A549 (cell line): ENCODE data around the gene SEMA6B. TPM values are rescaled to one million over a fixed set of nuclear protein-coding genes. Genes with fewer than 3 reads are reported as not detected.

Source experiments
- ATAC-seq, 2 experiments: fragments of 200-7000 bp in 1 of 2; fragments of >200 bp in 1 of 2; cut with Nextera tagmentation in 1 of 2; cut with Tn5 transposase in 1 of 2; 3 replicates each; pipeline versions ENCODE4 v1.8.0 to v1.9.1; 2018 to 2020; ENCODE audit warnings: mild to moderate bottlenecking in 1 of 2, moderate library complexity in 1 of 2
- CTCF ChIA-PET: fragments of 300-600 bp; sonication (Branson Sonifier 250); formaldehyde crosslinking; extraction: SDS; loops from one replicate; lab custom pipeline; 2021; ENCODE audit warnings: antibody characterized with exemption, inconsistent platforms; lab: Yijun Ruan, JAX
- POLR2A ChIA-PET: fragments of 350-600 bp; formaldehyde crosslinking; extraction: SDS; loops from one replicate; lab custom pipeline; 2021; ENCODE audit warnings: antibody characterized with exemption, inconsistent platforms; lab: Yijun Ruan, JAX
- DNase-seq, 2 experiments: peaks; one replicate each; pipeline versions ENCODE4 v3.0.0 to v3.0.0-alpha.2; 2011 to 2016; ENCODE audit warnings: low read depth in 1 of 2, low spot score in 1 of 2
- FAIRE-seq: peaks from 2 replicates; lab custom pipeline; 2011; peaks lifted over from hg19 to GRCh38; lab: Jason Lieb, UNC
- H3K27ac ChIP-seq, 2 experiments: fragments of >200 bp; sonication (Bioruptor Twin); formaldehyde crosslinking; 3 replicates each; pipeline ENCODE4 v1.5.1; 2016 to 2017
- H3K4me1 ChIP-seq: fragments of >200 bp; sonication (Bioruptor Twin); formaldehyde crosslinking; 3 replicates; pipeline ENCODE4 v1.6.1; 2016
- H3K4me2 ChIP-seq: fragments of >200 bp; sonication (Bioruptor Twin); formaldehyde crosslinking; 3 replicates; pipeline ENCODE4 v1.6.1; 2016
- H3K4me3 ChIP-seq: fragments of >200 bp; sonication (Bioruptor Twin); formaldehyde crosslinking; 3 replicates; pipeline ENCODE4 v1.5.1; 2016
- H3K9me3 ChIP-seq: fragments of >200 bp; sonication (Bioruptor Twin); formaldehyde crosslinking; 3 replicates; pipeline ENCODE4 v1.6.1; 2016
- CBX8 ChIP-seq: fragments of 200-600 bp; sonication (generic); IDR thresholded peaks from 2 replicates; pipeline ENCODE4 v1.6.1; 2016
- CHD4 ChIP-seq: fragments of 200-600 bp; sonication (generic); IDR thresholded peaks from 2 replicates; pipeline ENCODE4 v1.6.1; 2016; ENCODE audit warnings: antibody characterized with exemption, mild to moderate bottlenecking, borderline replicate concordance
- EHMT2 ChIP-seq: fragments of 200-600 bp; sonication (generic); IDR thresholded peaks from 2 replicates; pipeline ENCODE4 v1.6.1; 2016; ENCODE audit warnings: antibody characterized with exemption, low read depth, mild to moderate bottlenecking, moderate library complexity
- FOSB ChIP-seq: fragments of 250-450 bp; sonication (Bioruptor Pico); IDR thresholded peaks from 2 replicates; pipeline ENCODE4 v1.5.0; 2020; ENCODE audit warnings: mild to moderate bottlenecking, moderate library complexity
- HEYL ChIP-seq: fragments of 250-450 bp; sonication (Bioruptor Pico); IDR thresholded peaks from 2 replicates; pipeline ENCODE4 v1.8.0; 2021; ENCODE audit warnings: mild to moderate bottlenecking, moderate library complexity
- HOXA7 ChIP-seq: fragments of 250-450 bp; sonication (Bioruptor Pico); IDR thresholded peaks from 2 replicates; pipeline ENCODE4 v1.5.0; 2020; ENCODE audit warnings: mild to moderate bottlenecking, moderate library complexity
- JUNB ChIP-seq: fragments of >200 bp; sonication (Bioruptor Twin); formaldehyde crosslinking; IDR thresholded peaks from 2 replicates; pipeline ENCODE4 v1.6.1; 2016
- KDM1A ChIP-seq: fragments of 200-600 bp; sonication (generic); IDR thresholded peaks from 2 replicates; pipeline ENCODE4 v1.6.1; 2016; ENCODE audit warnings: low read depth, mild to moderate bottlenecking
- KDM5A ChIP-seq: fragments of 200-600 bp; sonication (generic); IDR thresholded peaks from 2 replicates; pipeline ENCODE4 v1.6.1; 2016; ENCODE audit warnings: antibody characterized with exemption, mild to moderate bottlenecking
- NFE2L2 ChIP-seq: fragments of 150-350 bp; conservative IDR thresholded peaks from 2 replicates; pipeline ENCODE4 v1.6.1; 2014; ENCODE audit warnings: low read length
- NPAS2 ChIP-seq: fragments of 250-450 bp; sonication (Bioruptor Pico); IDR thresholded peaks from 2 replicates; pipeline ENCODE4 v1.8.0; 2022; ENCODE audit warnings: mild to moderate bottlenecking, moderate library complexity, borderline replicate concordance
- POLR2AphosphoS2 ChIP-seq: conservative IDR thresholded peaks from 2 replicates; pipeline ENCODE4 v1.6.1; 2012; ENCODE audit warnings: low read length, improper control_type of control experiment, inconsistent platforms
- SMC3 ChIP-seq: fragments of >200 bp; sonication (Bioruptor Twin); formaldehyde crosslinking; IDR thresholded peaks from 3 replicates; pipeline ENCODE4 v1.6.1; 2018; ENCODE audit warnings: inconsistent platforms
- TP53 ChIP-seq: fragments of 250-450 bp; sonication (Bioruptor Pico); IDR thresholded peaks from 2 replicates; pipeline ENCODE4 v1.5.0; 2021; ENCODE audit warnings: mild to moderate bottlenecking, moderate library complexity
- ZFP36 ChIP-seq: fragments of 450-650 bp; IDR thresholded peaks from 2 replicates; pipeline ENCODE4 v1.6.1; 2014; ENCODE audit warnings: borderline replicate concordance; ENCODE audit not compliant: partially characterized antibody
- WGBS: methylation state at CpG from one replicate; pipeline ENCODE4 v1.1.6; 2017; ENCODE audit errors: missing lambda C conversion rate; 5-methylcytosine and 5-hydroxymethylcytosine counted together
- polyA plus RNA-seq, 4 experiments: library from polyadenylated mRNA; depleted of rRNA in 3 of 4; stranded (reverse); fragments of >200 nt; fragmentation: RNase III in 1 of 4; extraction: RNeasy Plus Mini Kit Qiagen cat#74134 plus additional on column Dnase treatment in 1 of 4; gene quantifications; 2 replicates in 3 of 4; 3 replicates in 1 of 4; pipeline ENCODE4 v1.2.3, GENCODE V29; 2011 to 2017
- TF ChIP-seq, protein P1 (sequence below): fragments of >200 bp; sonication (Bioruptor Twin); formaldehyde crosslinking; IDR thresholded peaks from 3 replicates; pipeline ENCODE4 v1.5.1; 2016
- TF ChIP-seq, protein P2 (sequence below): fragments of >200 bp; sonication (Bioruptor Twin); formaldehyde crosslinking; IDR thresholded peaks from 3 replicates; pipeline ENCODE4 v1.6.1; 2016
- TF ChIP-seq, protein P3 (sequence below): IDR thresholded peaks from 2 replicates; pipeline ENCODE4 v1.6.1; 2012
- TF ChIP-seq, protein P4 (sequence below): fragments of 200-600 bp; sonication (generic); IDR thresholded peaks from 2 replicates; pipeline ENCODE4 v1.6.1; 2016; ENCODE audit warnings: antibody characterized with exemption, mild to moderate bottlenecking, moderate library complexity
- TF ChIP-seq, protein P5 (sequence below): fragments of >200 bp; sonication (Bioruptor Twin); formaldehyde crosslinking; IDR thresholded peaks from 2 replicates; pipeline ENCODE4 v1.6.1; 2016

SEMA6B gene
- polyA plus RNA-seq, 2 of the 4 experiments (the other 2 are of a cell fraction) = 5.7 to 9.0 TPM

DNA sequence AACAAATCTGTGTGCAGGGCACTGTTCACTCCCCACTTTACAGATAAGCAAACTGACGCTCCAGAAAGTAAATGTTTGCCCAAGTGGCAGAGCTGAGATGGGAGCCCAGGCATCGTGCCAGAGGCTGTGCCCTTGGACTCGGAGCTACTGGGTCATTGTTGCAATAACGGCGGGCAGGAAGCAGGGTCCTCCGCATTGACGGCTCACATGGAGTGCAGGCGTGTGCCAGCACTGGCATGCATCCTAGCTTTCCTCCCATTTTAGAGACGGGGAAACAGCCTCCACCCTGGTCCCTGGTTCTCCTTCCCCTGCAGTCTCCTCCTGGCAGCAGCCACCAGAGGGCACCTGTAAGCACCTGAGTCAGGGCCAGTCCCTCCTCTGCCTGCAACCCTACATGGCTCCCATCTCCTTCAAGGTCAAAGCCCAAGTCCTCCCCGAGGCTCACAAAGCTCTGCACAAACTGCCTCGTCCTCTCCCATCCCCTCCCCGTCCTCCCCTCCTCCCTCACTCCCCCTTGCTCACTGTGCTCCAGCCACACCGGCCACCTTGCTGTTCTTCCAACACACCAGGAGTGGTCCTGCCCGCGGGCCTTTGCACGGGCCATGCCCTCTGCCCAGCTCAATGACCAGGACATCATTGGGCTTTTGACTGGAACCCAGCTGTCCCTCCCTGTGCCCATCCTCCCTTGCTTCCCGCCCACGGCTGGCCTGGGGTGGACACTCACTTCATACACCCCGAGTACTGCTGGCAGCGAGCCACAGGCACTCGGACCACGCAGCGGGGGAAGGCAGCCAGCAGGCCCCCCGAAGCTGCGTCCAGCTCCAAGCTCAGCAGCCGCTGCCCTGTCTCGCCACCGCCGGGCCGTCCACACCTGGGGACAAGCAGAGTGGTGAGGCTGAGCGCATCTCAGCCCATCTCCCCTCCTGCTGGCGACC is 11.9 kb downstream of the SEMA6B start:
- no peaks in the 10 kb centered on the region for H3K9me3 ChIP-seq
- peaks cover 4% of the 10 kb centered on the region; the same call in 1 of the 3 replicates for H3K4me1 ChIP-seq
- ATAC-seq (peak; percentile 67 to 85), DNase-seq (peak in 1 of 2 experiments; percentile 59), FAIRE-seq (no peak)
- no peak overlapping the region for H3K4me3 ChIP-seq
- no peak overlapping the region for H3K27ac ChIP-seq
- 50% methylated on average over 16 of the region's 32 CpGs for WGBS
- ChIA-PET POLR2A (no interaction called here), CTCF (interaction anchor here (0.8 to 4.1 kb wide), 15 partner anchors 9 to 89 kb away, joined by 3 to 15 read pairs (median 5); partner anchors contain the start of genes PLIN5 and SEMA6B)
- peak; percentile 91 for TF ChIP-seq ZFP36
- TF ChIP-seq SMC3 = no peak
- TF ChIP-seq, protein P1, sequence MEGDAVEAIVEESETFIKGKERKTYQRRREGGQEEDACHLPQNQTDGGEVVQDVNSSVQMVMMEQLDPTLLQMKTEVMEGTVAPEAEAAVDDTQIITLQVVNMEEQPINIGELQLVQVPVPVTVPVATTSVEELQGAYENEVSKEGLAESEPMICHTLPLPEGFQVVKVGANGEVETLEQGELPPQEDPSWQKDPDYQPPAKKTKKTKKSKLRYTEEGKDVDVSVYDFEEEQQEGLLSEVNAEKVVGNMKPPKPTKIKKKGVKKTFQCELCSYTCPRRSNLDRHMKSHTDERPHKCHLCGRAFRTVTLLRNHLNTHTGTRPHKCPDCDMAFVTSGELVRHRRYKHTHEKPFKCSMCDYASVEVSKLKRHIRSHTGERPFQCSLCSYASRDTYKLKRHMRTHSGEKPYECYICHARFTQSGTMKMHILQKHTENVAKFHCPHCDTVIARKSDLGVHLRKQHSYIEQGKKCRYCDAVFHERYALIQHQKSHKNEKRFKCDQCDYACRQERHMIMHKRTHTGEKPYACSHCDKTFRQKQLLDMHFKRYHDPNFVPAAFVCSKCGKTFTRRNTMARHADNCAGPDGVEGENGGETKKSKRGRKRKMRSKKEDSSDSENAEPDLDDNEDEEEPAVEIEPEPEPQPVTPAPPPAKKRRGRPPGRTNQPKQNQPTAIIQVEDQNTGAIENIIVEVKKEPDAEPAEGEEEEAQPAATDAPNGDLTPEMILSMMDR = peak; percentile 36
- no peak for TF ChIP-seq HEYL (CRISPR knock-in tag)
- TF ChIP-seq, protein P2, sequence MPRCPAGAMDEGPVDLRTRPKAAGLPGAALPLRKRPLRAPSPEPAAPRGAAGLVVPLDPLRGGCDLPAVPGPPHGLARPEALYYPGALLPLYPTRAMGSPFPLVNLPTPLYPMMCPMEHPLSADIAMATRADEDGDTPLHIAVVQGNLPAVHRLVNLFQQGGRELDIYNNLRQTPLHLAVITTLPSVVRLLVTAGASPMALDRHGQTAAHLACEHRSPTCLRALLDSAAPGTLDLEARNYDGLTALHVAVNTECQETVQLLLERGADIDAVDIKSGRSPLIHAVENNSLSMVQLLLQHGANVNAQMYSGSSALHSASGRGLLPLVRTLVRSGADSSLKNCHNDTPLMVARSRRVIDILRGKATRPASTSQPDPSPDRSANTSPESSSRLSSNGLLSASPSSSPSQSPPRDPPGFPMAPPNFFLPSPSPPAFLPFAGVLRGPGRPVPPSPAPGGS = no peak
- no peak overlapping the region for H3K4me2 ChIP-seq

DNA sequence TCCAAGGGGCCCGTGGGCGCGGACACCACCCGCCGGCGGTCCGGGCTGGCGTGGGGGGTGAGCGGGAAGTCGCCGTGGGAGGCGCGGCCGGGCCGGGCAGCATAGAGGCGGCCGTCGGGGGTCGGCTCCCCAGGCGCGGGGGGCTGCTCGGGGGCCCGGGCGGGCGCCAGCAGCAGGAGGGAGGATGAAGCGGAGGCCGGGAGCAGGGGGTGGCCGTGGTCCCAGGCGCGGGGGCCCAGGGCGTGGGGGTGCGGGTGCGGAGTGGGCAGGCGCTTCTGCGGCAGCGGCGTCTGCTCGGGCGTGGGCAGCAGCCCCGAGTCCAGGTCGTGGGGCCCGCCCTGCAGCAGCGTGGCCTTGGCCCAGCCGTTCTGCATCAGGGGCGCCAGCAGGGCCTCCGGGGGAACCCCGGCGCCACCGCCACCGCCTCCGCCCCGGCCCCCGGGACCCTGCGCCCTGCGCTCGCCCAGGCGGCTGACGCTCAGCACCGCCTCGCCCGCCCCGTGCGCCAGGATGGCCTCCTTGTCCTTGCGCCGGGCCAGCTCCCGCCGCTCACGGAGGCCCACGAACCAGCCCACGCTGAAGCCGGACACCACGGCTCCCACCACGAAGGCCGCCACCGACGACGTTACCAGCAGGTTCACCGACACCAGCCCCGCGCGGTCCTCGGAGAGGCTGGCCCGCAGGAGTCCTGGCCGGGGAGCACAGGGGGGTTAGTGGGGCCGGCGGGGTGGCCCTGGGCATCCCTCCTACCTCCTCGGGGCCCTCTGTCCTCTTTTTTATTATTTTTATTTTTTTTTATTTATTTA is 15.4 kb downstream of the SEMA6B start:
- Histone ChIP-seq H3K4me2 (no peak overlapping the region), H3K4me1 (peaks cover 4% of the 10 kb centered on the region; the same call in 1 of the 3 replicates), H3K27ac (no peak overlapping the region), H3K4me3 (no peak overlapping the region), H3K9me3 (no peaks in the 10 kb centered on the region)
- TF ChIP-seq, protein P3, sequence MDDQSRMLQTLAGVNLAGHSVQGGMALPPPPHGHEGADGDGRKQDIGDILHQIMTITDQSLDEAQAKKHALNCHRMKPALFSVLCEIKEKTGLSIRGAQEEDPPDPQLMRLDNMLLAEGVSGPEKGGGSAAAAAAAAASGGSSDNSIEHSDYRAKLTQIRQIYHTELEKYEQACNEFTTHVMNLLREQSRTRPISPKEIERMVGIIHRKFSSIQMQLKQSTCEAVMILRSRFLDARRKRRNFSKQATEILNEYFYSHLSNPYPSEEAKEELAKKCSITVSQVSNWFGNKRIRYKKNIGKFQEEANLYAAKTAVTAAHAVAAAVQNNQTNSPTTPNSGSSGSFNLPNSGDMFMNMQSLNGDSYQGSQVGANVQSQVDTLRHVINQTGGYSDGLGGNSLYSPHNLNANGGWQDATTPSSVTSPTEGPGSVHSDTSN = no peak
- TF ChIP-seq KDM1A (no peak), POLR2AphosphoS2 (no peak), CBX8 (no peak), NFE2L2 (no peak), NPAS2 (no peak), SMC3 (no peak), HOXA7 (CRISPR knock-in tag) (no peak), EHMT2 (no peak), CHD4 (no peak), TP53 (CRISPR knock-in tag) (no peak), FOSB (CRISPR knock-in tag) (no peak), KDM5A (no peak), JUNB (no peak)
- TF ChIP-seq, protein P2 = no peak
- TF ChIP-seq, protein P4, sequence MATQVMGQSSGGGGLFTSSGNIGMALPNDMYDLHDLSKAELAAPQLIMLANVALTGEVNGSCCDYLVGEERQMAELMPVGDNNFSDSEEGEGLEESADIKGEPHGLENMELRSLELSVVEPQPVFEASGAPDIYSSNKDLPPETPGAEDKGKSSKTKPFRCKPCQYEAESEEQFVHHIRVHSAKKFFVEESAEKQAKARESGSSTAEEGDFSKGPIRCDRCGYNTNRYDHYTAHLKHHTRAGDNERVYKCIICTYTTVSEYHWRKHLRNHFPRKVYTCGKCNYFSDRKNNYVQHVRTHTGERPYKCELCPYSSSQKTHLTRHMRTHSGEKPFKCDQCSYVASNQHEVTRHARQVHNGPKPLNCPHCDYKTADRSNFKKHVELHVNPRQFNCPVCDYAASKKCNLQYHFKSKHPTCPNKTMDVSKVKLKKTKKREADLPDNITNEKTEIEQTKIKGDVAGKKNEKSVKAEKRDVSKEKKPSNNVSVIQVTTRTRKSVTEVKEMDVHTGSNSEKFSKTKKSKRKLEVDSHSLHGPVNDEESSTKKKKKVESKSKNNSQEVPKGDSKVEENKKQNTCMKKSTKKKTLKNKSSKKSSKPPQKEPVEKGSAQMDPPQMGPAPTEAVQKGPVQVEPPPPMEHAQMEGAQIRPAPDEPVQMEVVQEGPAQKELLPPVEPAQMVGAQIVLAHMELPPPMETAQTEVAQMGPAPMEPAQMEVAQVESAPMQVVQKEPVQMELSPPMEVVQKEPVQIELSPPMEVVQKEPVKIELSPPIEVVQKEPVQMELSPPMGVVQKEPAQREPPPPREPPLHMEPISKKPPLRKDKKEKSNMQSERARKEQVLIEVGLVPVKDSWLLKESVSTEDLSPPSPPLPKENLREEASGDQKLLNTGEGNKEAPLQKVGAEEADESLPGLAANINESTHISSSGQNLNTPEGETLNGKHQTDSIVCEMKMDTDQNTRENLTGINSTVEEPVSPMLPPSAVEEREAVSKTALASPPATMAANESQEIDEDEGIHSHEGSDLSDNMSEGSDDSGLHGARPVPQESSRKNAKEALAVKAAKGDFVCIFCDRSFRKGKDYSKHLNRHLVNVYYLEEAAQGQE = no peak
- TF ChIP-seq, protein P5, sequence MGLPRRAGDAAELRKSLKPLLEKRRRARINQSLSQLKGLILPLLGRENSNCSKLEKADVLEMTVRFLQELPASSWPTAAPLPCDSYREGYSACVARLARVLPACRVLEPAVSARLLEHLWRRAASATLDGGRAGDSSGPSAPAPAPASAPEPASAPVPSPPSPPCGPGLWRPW = no peak
- ChIA-PET CTCF (interaction anchor here (1.0 kb wide), 1 partner anchor 19 kb away, joined by 3 read pairs; no protein-coding TSS in a partner anchor), POLR2A (no interaction called here)
- no peak for DNase-seq
- FAIRE-seq = no peak
- no peak for ATAC-seq
- 95% methylated on average over 18 of the region's 87 CpGs for WGBS
